GM19395 (cell line): Measurements from ENCODE around the gene RABGGTB.
"Not testable (repeated sequence)": the region's sequence is repeated elsewhere in the genome, so short reads cannot be mapped to it uniquely, and the experiment has no call there.

ENCODE experiments used
- ATAC-seq: cut with Tn5 transposase; IDR thresholded peaks from one replicate; pipeline ENCODE4 v1.9.1; 2021; ENCODE audit warnings: mild to moderate bottlenecking, moderate library complexity; ENCODE audit not compliant: unreplicated experiment

Gene RABGGTB

GRCh38 chr1:75795703-75796193 lies 9.7 kb downstream of the RABGGTB start:
- ATAC-seq: no peak

GRCh38 chr1:75796376-75797272 lies 10.6 kb downstream of the RABGGTB start, which contains the start of gene MSH4:
TSS of gene MSH4 (plus strand) at chr1:75796882. CDS start at chr1:75796986, 104 bp downstream.
- ATAC-seq: no peak

GRCh38 chr1:75797273-75797588 lies 11.2 kb downstream of the RABGGTB start:
- no peak for ATAC-seq

- ATAC-seq: no peak
Measured at GRCh38 chr1:75797606-75798216, 11.7 kb downstream of the RABGGTB start.

- not testable (repeated sequence) for ATAC-seq
Measured at GRCh38 chr1:75801480-75801879, 15.4 kb downstream of the RABGGTB start.

- ATAC-seq: no peak
Measured at GRCh38 chr1:75808921-75809320, 22.9 kb downstream of the RABGGTB start.

- ATAC-seq: not testable (repeated sequence)
Measured at GRCh38 chr1:75810113-75810512, 24.1 kb downstream of the RABGGTB start.

- ATAC-seq: no peak
Measured at GRCh38 chr1:75811211-75811981, 25.3 kb downstream of the RABGGTB start.

GRCh38 chr1:75812065-75812464 lies 26.0 kb downstream of the RABGGTB start:
- ATAC-seq: no peak

- ATAC-seq: not testable (repeated sequence)
Measured at GRCh38 chr1:75823596-75823995, 37.5 kb downstream of the RABGGTB start.

- no peak for ATAC-seq
Measured at GRCh38 chr1:75836528-75837100, 50.6 kb downstream of the RABGGTB start.

GRCh38 chr1:75838079-75838478 lies 52.0 kb downstream of the RABGGTB start:
- no peak for ATAC-seq

- ATAC-seq: no peak
Measured at GRCh38 chr1:75841421-75841820, 55.4 kb downstream of the RABGGTB start.
